ENCODE results near the gene NAPB.

DNA sequence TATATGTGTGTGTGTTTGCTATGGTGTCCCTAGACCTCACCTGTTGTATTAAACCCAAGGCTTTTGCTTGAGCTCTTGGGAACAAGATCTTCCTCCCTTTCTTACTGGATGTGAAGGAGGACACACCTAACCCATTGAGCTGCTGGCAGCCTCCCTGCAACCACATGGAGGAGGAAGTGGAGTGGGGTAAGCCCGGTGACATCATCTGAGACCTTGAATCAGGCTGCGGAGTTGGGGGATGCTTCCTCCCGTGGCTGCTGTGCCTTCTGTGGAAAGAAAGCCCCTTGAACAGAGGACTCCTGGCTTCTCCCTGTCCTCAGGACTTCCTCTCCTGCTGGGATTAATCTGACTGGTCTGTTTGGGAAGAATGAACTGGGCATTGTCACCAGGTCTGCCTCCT lies 28.1 kb upstream of the NAPB start:
- TF ChIP-seq, protein P1, sequence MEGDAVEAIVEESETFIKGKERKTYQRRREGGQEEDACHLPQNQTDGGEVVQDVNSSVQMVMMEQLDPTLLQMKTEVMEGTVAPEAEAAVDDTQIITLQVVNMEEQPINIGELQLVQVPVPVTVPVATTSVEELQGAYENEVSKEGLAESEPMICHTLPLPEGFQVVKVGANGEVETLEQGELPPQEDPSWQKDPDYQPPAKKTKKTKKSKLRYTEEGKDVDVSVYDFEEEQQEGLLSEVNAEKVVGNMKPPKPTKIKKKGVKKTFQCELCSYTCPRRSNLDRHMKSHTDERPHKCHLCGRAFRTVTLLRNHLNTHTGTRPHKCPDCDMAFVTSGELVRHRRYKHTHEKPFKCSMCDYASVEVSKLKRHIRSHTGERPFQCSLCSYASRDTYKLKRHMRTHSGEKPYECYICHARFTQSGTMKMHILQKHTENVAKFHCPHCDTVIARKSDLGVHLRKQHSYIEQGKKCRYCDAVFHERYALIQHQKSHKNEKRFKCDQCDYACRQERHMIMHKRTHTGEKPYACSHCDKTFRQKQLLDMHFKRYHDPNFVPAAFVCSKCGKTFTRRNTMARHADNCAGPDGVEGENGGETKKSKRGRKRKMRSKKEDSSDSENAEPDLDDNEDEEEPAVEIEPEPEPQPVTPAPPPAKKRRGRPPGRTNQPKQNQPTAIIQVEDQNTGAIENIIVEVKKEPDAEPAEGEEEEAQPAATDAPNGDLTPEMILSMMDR (IDR thresholded peaks at IDR 0.05; ENCODE audit: low read length) = no peak
- TF ChIP-seq EZH2 (optimal IDR thresholded peaks at IDR 0.05; ENCODE audit: low read depth, low read length) = no peak

Measured in MM.1S (cell line).